ENCODE measurements around the gene PEMT.

Gene PEMT

GRCh38 chr17:17582372-17582771, 9.1 kb downstream of the PEMT start:
- Histone ChIP-seq H3K27me3 (ENCODE audit: control insufficient read depth in 2 of 2, insufficient read depth in 2 of 2, low read length in 2 of 2) (no peaks in the 10 kb centered on the region), H3K27ac (ENCODE audit: low read depth in 2 of 2, low read length in 2 of 2) (no peak overlapping the region), H3K9me3 (ENCODE audit: control insufficient read depth in 2 of 2, low read length in 2 of 2) (no peaks in the 10 kb centered on the region), H3K4me3 (ENCODE audit: low read length in 2 of 2) (no peak overlapping the region), H3K36me3 (ENCODE audit: control insufficient read depth in 2 of 2, insufficient read depth in 2 of 2, low read length in 2 of 2) (no peaks in the 10 kb centered on the region), H3K9ac (ENCODE audit: low read depth in 1 of 2, low read length in 2 of 2) (no peak overlapping the region), H3K4me1 (ENCODE audit: control insufficient read depth in 2 of 2, insufficient read depth in 2 of 2, low read length in 2 of 2) (no peaks in the 10 kb centered on the region)

GRCh38 chr17:17581509-17581908, 10.0 kb downstream of the PEMT start:
- Histone ChIP-seq H3K9me3 (ENCODE audit: control insufficient read depth in 2 of 2, low read length in 2 of 2) (no peaks in the 10 kb centered on the region), H3K36me3 (ENCODE audit: control insufficient read depth in 2 of 2, insufficient read depth in 2 of 2, low read length in 2 of 2) (peaks cover 0 to under 1% of the 10 kb centered on the region in 2 donors), H3K27ac (ENCODE audit: low read depth in 2 of 2, low read length in 2 of 2) (no peak overlapping the region), H3K27me3 (ENCODE audit: control insufficient read depth in 2 of 2, insufficient read depth in 2 of 2, low read length in 2 of 2) (no peaks in the 10 kb centered on the region), H3K4me3 (ENCODE audit: low read length in 2 of 2) (no peak overlapping the region), H3K4me1 (ENCODE audit: control insufficient read depth in 2 of 2, insufficient read depth in 2 of 2, low read length in 2 of 2) (no peaks in the 10 kb centered on the region), H3K9ac (ENCODE audit: low read depth in 1 of 2, low read length in 2 of 2) (no peak overlapping the region)

- Histone ChIP-seq H3K9ac (ENCODE audit: low read depth in 1 of 2, low read length in 2 of 2) (no peak overlapping the region), H3K27ac (ENCODE audit: low read depth in 2 of 2, low read length in 2 of 2) (no peak overlapping the region)
These were observed 10.6 kb downstream of the PEMT start for GRCh38 chr17:17580662-17581470.

GRCh38 chr17:17579691-17580090, 11.8 kb downstream of the PEMT start:
- Histone ChIP-seq H3K36me3 (ENCODE audit: control insufficient read depth in 2 of 2, insufficient read depth in 2 of 2, low read length in 2 of 2) (peaks cover 5 to 6% of the 10 kb centered on the region in 2 donors), H3K9me3 (ENCODE audit: control insufficient read depth in 2 of 2, low read length in 2 of 2) (no peaks in the 10 kb centered on the region), H3K4me3 (ENCODE audit: low read length in 2 of 2) (no peak overlapping the region), H3K27me3 (ENCODE audit: control insufficient read depth in 2 of 2, insufficient read depth in 2 of 2, low read length in 2 of 2) (no peaks in the 10 kb centered on the region), H3K9ac (ENCODE audit: low read depth in 1 of 2, low read length in 2 of 2) (no peak overlapping the region), H3K4me1 (ENCODE audit: control insufficient read depth in 2 of 2, insufficient read depth in 2 of 2, low read length in 2 of 2) (no peaks in the 10 kb centered on the region), H3K27ac (ENCODE audit: low read depth in 2 of 2, low read length in 2 of 2) (no peak overlapping the region)

More at GRCh38 chr17:17580662-17581470, 10.6 kb downstream of the PEMT start:
- peaks cover 3% of the 10 kb centered on the region in 2 donors for H3K36me3 ChIP-seq (ENCODE audit: control insufficient read depth in 2 of 2, insufficient read depth in 2 of 2, low read length in 2 of 2)
- no peaks in the 10 kb centered on the region for H3K9me3 ChIP-seq (ENCODE audit: control insufficient read depth in 2 of 2, low read length in 2 of 2)
- no peaks in the 10 kb centered on the region for H3K27me3 ChIP-seq (ENCODE audit: control insufficient read depth in 2 of 2, insufficient read depth in 2 of 2, low read length in 2 of 2)
- H3K4me3 ChIP-seq (ENCODE audit: low read length in 2 of 2), result no peak overlapping the region
- no peaks in the 10 kb centered on the region for H3K4me1 ChIP-seq (ENCODE audit: control insufficient read depth in 2 of 2, insufficient read depth in 2 of 2, low read length in 2 of 2)

- Histone ChIP-seq H3K27ac (ENCODE audit: low read depth in 2 of 2, low read length in 2 of 2) (no peak overlapping the region), H3K36me3 (ENCODE audit: control insufficient read depth in 2 of 2, insufficient read depth in 2 of 2, low read length in 2 of 2) (peaks cover 5 to 8% of the 10 kb centered on the region in 2 donors), H3K27me3 (ENCODE audit: control insufficient read depth in 2 of 2, insufficient read depth in 2 of 2, low read length in 2 of 2) (no peaks in the 10 kb centered on the region), H3K9me3 (ENCODE audit: control insufficient read depth in 2 of 2, low read length in 2 of 2) (no peaks in the 10 kb centered on the region), H3K9ac (ENCODE audit: low read depth in 1 of 2, low read length in 2 of 2) (no peak overlapping the region), H3K4me1 (ENCODE audit: control insufficient read depth in 2 of 2, insufficient read depth in 2 of 2, low read length in 2 of 2) (no peaks in the 10 kb centered on the region), H3K4me3 (ENCODE audit: low read length in 2 of 2) (no peak overlapping the region)
These were observed 14.1 kb downstream of the PEMT start for GRCh38 chr17:17577373-17577772.

- Histone ChIP-seq H3K27me3 (ENCODE audit: control insufficient read depth in 2 of 2, insufficient read depth in 2 of 2, low read length in 2 of 2) (no peaks in the 10 kb centered on the region), H3K27ac (ENCODE audit: low read depth in 2 of 2, low read length in 2 of 2) (no peak overlapping the region), H3K36me3 (ENCODE audit: control insufficient read depth in 2 of 2, insufficient read depth in 2 of 2, low read length in 2 of 2) (peaks cover 5 to 8% of the 10 kb centered on the region in 2 donors), H3K9ac (ENCODE audit: low read depth in 1 of 2, low read length in 2 of 2) (no peak overlapping the region), H3K4me1 (ENCODE audit: control insufficient read depth in 2 of 2, insufficient read depth in 2 of 2, low read length in 2 of 2) (no peaks in the 10 kb centered on the region), H3K9me3 (ENCODE audit: control insufficient read depth in 2 of 2, low read length in 2 of 2) (no peaks in the 10 kb centered on the region), H3K4me3 (ENCODE audit: low read length in 2 of 2) (no peak overlapping the region)
These were observed 14.7 kb downstream of the PEMT start for GRCh38 chr17:17576772-17577234.

GRCh38 chr17:17575360-17576251, 15.9 kb downstream of the PEMT start:
- H3K4me3 ChIP-seq (ENCODE audit: low read length in 2 of 2), result no peak overlapping the region
- H3K27me3 ChIP-seq (ENCODE audit: control insufficient read depth in 2 of 2, insufficient read depth in 2 of 2, low read length in 2 of 2), result no peaks in the 10 kb centered on the region
- H3K9ac ChIP-seq (ENCODE audit: low read depth in 1 of 2, low read length in 2 of 2), result no peak overlapping the region
- H3K4me1 ChIP-seq (ENCODE audit: control insufficient read depth in 2 of 2, insufficient read depth in 2 of 2, low read length in 2 of 2), result no peaks in the 10 kb centered on the region
- no peaks in the 10 kb centered on the region for H3K9me3 ChIP-seq (ENCODE audit: control insufficient read depth in 2 of 2, low read length in 2 of 2)
- H3K27ac ChIP-seq (ENCODE audit: low read depth in 2 of 2, low read length in 2 of 2), result no peak overlapping the region
- H3K36me3 ChIP-seq (ENCODE audit: control insufficient read depth in 2 of 2, insufficient read depth in 2 of 2, low read length in 2 of 2), result peaks cover 5 to 8% of the 10 kb centered on the region in 2 donors

GRCh38 chr17:17573912-17574311, 17.6 kb downstream of the PEMT start:
- Histone ChIP-seq H3K27ac (ENCODE audit: low read depth in 2 of 2, low read length in 2 of 2) (no peak overlapping the region), H3K4me1 (ENCODE audit: control insufficient read depth in 2 of 2, insufficient read depth in 2 of 2, low read length in 2 of 2) (peaks cover 0 to under 1% of the 10 kb centered on the region in 2 donors), H3K4me3 (ENCODE audit: low read length in 2 of 2) (no peak overlapping the region), H3K36me3 (ENCODE audit: control insufficient read depth in 2 of 2, insufficient read depth in 2 of 2, low read length in 2 of 2) (peaks cover 5 to 8% of the 10 kb centered on the region in 2 donors), H3K9ac (ENCODE audit: low read depth in 1 of 2, low read length in 2 of 2) (no peak overlapping the region), H3K9me3 (ENCODE audit: control insufficient read depth in 2 of 2, low read length in 2 of 2) (no peaks in the 10 kb centered on the region), H3K27me3 (ENCODE audit: control insufficient read depth in 2 of 2, insufficient read depth in 2 of 2, low read length in 2 of 2) (no peaks in the 10 kb centered on the region)

- no peak overlapping the region for H3K27ac ChIP-seq (ENCODE audit: low read depth in 2 of 2, low read length in 2 of 2)
- no peak overlapping the region for H3K9ac ChIP-seq (ENCODE audit: low read depth in 1 of 2, low read length in 2 of 2)
- H3K4me3 ChIP-seq (ENCODE audit: low read length in 2 of 2), result no peak overlapping the region
- H3K36me3 ChIP-seq (ENCODE audit: control insufficient read depth in 2 of 2, insufficient read depth in 2 of 2, low read length in 2 of 2), result peaks cover 5 to 8% of the 10 kb centered on the region in 2 donors
- H3K27me3 ChIP-seq (ENCODE audit: control insufficient read depth in 2 of 2, insufficient read depth in 2 of 2, low read length in 2 of 2), result no peaks in the 10 kb centered on the region
- no peaks in the 10 kb centered on the region for H3K9me3 ChIP-seq (ENCODE audit: control insufficient read depth in 2 of 2, low read length in 2 of 2)
- peaks cover 3 to 9% of the 10 kb centered on the region in 2 donors for H3K4me1 ChIP-seq (ENCODE audit: control insufficient read depth in 2 of 2, insufficient read depth in 2 of 2, low read length in 2 of 2)
These were observed 19.3 kb downstream of the PEMT start for GRCh38 chr17:17572010-17572785.
